ENCODE data around the gene ZDHHC20.

ZDHHC20 gene

DNA sequence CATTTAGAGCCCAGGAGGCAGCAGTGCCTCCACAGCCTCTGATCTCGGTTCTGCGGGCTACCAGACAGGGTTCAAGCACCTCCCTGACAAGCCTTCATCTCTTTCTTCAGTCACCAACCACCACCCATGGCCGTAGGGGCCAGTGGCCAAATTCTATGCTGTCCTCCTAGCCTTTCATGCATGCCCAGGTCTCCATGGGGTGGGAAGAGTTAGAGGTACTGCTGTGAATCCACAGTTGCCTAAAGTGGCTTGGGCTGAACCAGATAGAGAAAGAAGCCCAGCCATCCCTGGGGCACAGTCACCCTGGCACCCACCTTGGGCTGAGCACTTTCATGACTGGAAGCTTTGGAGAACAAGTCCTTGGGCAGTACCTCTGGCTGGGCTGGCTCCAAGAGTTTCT, 97.4 kb downstream of the ZDHHC20 start:
- no peak for DNase-seq (ENCODE audit: low spot score)

DNA sequence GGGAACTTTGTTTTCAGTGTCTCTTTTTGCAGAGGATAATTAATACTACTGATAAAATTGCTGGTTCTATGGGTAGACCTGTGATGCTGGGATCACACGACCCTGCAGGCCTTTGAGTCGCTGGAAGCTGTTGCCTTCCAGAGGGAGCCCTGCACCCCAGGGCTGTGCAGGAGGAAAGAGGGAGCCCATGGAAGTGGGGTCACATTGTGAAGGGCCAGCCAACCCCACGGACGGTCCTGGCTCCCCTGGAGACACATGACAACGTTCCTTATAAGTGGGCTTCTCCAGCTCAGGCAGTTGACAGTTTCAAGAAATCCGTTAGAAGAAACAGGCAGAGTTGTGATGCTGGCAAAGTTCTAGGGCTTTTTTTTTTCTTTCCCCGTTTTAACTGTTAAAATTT, 98.0 kb downstream of the ZDHHC20 start:
- no peak for DNase-seq (ENCODE audit: low spot score)

GRCh38 chr13:21360463-21360862, 98.6 kb downstream of the ZDHHC20 start:
- no peak for DNase-seq (ENCODE audit: low spot score)

GRCh38 chr13:21359855-21360254, 99.2 kb downstream of the ZDHHC20 start:
- DNase-seq (ENCODE audit: low spot score) = no peak

GRCh38 chr13:21355304-21355703, 103.8 kb downstream of the ZDHHC20 start:
- DNase-seq (ENCODE audit: low spot score) = no peak

- DNase-seq (ENCODE audit: low spot score) = no peak
Measured at GRCh38 chr13:21354721-21355120, 104.4 kb downstream of the ZDHHC20 start.

- no peak for DNase-seq (ENCODE audit: low spot score)
Measured at GRCh38 chr13:21348488-21349120, 110.5 kb downstream of the ZDHHC20 start.

GRCh38 chr13:21347753-21348318, 111.3 kb downstream of the ZDHHC20 start:
- no peak for DNase-seq (ENCODE audit: low spot score)

DNA sequence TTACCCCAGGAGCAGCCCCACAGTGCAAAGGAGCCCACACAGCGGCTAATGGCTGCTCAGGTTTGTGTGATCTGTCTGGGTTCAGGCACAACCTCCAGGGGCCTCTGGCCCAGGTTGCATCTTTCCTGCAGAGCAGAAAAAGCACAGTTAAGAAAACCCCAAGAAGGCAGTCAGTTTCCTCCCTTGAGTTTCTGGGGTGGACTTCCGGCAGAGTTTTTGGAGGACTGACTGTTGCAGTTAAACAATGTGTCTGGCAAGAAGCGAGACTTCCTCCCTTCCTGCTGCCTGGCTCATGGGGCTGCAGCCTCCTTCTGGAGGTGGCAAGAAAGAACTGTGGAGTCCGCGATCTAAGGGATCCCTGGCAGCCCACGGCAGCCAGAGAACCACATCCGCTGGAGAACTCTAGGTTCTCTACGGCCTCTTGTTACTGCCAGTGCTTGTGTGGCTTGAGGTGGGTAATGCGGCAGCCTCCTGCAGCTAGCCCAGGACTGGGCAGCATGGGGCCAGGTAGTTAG, 114.4 kb downstream of the ZDHHC20 start:
- no peak for DNase-seq (ENCODE audit: low spot score)

DNA sequence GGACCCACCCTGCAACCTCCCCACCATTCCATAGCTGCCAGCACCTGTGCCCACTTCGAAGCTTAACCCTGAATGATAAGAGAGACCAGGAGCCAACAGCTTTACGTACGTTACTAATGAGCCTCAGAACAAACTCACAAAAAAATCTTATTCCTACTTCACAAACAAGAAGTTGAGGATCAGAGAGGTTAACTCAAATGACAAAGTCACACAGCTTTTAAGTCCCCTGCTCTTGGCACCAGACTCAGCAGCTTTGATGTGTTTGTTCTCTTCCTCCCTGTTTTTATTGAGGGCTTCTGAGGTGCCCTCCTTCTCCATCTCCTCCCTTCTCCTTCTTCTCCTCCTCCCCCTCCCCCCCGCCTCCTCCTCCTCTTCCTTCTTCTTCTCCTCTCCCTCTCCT, 115.4 kb downstream of the ZDHHC20 start:
- no peak for DNase-seq (ENCODE audit: low spot score)

- no peak for DNase-seq (ENCODE audit: low spot score)
Measured at GRCh38 chr13:21342699-21343442, 116.2 kb downstream of the ZDHHC20 start.

GRCh38 chr13:21341637-21342422, 117.3 kb downstream of the ZDHHC20 start:
- no peak for DNase-seq (ENCODE audit: low spot score)

DNA sequence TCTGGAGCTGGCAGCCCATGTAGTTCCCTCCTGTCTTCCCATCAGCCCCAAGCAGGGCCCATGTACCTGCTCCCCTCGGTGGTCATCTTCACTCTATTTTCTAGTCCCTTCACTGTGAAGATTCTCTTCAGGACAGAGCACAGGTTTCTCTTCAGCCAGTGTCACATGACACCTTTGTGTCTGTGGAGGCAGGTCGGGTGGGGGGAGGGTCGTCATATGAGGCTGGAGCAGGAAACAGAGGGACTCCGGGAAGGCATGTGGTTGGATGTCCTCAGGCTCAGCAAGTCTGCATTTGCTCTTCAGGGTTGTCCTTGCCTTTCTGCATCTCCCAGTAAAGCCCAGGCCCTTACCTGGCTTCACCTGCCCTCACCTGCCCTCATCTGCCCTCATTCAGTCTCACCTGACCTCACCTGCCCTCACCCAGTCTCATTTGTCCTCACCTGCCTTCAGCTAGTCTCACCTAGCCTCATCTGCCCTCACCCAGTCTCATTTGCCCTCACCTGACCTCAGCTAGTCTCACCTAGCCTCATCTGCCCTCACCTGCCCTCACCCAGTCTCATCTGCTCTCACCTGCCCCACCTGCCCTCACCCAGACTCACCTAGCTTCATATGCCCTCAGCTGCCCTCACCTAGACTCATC, 120.3 kb downstream of the ZDHHC20 start:
- DNase-seq (ENCODE audit: low spot score) = no peak

DNA sequence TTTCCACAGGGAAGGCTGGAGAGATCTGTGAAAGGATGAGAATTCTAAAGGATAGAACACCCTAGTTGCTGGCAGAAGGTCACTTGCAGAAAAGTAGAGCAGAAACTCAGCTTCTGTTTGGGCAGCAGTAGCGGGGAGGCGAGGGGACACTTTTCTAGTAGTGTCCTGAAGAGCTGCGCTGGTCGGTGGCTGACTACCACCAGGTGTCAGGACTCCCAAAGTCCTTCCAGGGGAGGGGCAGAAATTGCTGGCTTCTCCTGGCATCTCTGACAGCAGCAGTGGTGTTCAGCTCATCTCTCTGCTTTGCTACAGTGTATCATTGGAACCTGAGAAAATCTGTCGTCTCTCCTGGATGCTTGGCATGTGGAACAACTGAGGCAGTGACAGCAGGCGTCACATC, 120.9 kb downstream of the ZDHHC20 start:
- DNase-seq (ENCODE audit: low spot score) = no peak

DNA sequence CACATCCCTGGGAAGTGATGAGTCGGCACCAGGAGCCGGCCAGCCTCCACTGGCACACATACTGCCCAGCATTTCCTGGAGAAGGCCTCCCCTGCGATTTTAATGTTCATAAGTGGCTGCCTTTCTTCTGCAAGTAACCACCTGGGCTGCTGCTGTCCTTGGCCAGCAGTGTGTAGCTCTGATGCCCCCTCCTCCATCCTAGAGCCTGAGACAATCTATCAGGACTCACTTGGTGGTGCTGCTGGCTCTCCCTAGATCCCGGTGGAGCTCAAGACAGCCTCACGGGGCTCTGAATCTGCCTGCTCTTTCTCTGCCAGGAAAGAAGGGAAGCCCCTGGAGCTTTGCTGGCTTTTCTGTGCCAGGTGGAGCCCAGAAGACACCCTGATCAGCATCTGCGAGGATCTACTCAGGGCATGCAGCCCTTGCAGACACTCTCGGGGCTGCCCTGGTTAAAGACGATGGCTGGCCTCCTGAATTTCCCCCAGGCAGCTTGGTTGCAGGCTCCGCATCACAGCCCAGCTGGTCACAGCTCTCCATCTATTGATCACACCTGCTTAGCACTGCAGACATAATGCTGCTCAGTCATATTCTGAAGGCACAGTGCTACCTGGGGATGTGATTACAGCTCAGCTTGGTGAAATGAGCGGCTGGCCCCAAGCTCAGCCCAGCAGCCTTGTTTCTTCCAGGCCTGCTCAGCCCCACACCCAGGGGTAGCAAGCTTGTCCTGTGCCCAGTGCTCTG, 122.3 kb downstream of the ZDHHC20 start:
- DNase-seq (ENCODE audit: low spot score) = no peak

GRCh38 chr13:21333186-21333585, 125.9 kb downstream of the ZDHHC20 start:
- DNase-seq (ENCODE audit: low spot score) = no peak

DNA sequence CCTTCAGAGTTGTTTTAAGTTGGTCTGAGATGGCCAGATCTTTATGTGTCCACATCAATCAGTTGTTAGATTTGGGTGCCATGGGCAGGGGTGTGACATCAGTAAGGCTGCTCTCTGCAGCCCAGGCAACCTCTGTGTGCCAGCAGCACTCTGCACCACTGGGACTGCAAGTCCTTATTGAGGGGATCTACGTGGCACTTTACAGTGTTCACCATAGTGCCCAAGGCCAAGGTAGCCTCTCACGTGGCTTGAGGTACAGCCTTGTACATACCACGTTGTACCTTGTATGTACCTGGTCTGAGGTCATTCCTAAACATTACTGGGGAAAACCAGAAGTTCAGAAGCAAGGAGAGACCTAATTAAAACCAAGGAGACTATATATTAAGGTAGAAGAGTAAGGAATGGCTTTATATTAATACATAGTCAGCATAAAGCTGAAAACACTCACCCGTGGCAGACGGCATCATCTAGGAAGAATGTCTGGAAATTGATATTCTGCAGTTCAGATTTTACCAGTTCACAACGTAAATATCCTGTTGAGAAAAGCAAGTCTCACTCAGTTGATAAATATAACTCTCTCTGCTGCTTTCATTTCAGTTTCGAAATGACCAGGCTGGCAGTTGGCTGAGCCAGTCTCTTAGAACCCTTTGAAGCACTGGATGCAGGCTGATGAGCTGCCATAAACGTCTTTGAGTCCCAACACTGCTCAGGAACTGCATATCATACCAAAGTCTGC, 128.8 kb downstream of the ZDHHC20 start:
- DNase-seq (ENCODE audit: low spot score) = no peak

GRCh38 chr13:21328836-21329477, 130.1 kb downstream of the ZDHHC20 start:
- DNase-seq (ENCODE audit: low spot score) = no peak

DNA sequence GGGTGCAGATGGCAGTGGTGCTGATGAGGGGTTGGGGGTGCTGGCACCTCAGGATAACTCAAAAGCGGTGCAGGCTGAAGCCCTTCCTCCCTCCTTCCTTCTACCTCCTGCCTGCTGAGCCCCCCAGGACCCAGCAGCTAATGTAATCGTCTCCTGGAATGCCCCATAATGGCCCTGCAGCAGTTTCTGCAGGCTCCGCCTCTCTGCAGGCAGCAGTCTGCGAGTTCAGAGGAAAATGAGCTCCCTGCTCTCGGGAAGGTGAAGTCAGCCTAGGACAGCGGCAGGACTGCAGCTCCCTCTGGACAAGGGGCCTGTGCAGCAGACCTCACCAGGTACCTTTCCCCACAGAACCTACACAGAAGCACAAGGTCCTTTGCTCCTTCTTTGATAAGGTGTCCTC, 130.9 kb downstream of the ZDHHC20 start:
- no peak for DNase-seq (ENCODE audit: low spot score)
